ENCODE results near the gene FYN.
"Not testable (repeated sequence)": the region's sequence is repeated elsewhere in the genome, so short reads cannot be mapped to it uniquely, and the experiment has no call there.

The FYN gene

GRCh38 chr6:111849298-111849697 is 24.0 kb downstream of the FYN start:
- no peak for DNase-seq

DNA sequence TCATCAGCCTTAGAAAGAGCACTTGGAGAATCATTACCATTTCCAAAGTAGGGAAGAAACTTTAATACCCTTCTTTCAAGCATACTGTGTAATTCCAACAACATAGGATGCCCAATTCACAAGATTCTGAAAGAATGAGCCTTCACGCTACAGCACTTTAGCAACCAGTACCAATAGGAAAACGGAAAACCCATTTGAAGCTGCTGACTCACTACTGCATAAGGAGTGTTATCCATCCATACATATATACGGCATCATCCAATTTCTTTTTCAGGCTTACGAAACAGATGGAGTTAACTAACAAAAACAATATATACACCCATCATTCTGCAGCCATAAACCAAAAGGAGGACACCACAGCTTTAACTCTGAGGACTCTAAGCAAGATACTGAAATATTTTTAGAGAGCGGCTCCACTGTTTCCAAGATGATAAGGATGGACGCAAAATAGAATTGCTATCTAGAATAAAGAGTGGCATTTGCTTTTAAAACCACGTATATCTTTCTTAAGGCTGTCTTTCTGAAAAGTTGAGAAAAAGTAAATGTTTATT is 24.9 kb downstream of the FYN start:
- no peak for DNase-seq

GRCh38 chr6:111846492-111847409 is 26.5 kb downstream of the FYN start:
- no peak for DNase-seq

DNA sequence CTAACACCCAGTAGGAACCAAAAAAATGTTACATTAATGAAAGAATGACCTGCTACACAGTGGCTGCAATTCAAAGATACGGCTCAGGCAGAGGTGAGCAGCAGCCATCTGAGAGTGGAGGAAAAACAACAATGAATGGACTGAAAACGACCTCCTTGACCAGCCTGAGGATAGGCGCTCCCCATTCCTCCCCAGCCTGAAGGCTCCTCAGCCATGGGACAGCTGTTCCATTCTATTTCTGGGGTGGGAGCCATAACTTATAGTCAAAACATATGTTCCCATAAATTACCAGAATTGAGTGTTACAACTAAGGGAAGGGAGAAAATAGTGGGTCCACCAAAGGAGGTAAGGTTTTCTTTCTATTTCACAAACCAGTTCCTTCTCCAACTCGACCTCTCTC is 27.2 kb downstream of the FYN start:
- no peak for DNase-seq

GRCh38 chr6:111845441-111845871 is 27.8 kb downstream of the FYN start:
- no peak for DNase-seq

- no peak for DNase-seq
Measured at GRCh38 chr6:111844921-111845320, 28.3 kb downstream of the FYN start.

DNA sequence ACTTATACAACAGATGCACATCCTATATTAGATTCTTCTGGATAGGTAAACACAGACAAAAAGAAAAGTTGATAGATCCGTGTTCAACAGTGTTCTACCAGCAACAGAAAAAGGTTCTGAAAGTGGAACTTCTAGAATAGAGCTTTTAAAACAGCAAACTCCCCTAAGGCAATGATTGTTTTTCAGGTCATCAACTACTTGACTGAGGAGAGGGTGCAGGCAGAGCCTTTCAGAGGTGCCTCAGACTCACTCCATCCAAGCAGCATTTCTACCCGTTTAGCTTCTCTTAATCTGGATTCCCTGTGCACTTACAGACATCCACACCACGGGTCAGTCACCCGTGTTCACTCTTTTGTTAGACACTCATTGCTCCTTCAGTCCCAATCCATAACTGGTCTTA is 28.9 kb downstream of the FYN start:
- DNase-seq = no peak

GRCh38 chr6:111843347-111844147 is 29.7 kb downstream of the FYN start:
- DNase-seq = no peak

DNA sequence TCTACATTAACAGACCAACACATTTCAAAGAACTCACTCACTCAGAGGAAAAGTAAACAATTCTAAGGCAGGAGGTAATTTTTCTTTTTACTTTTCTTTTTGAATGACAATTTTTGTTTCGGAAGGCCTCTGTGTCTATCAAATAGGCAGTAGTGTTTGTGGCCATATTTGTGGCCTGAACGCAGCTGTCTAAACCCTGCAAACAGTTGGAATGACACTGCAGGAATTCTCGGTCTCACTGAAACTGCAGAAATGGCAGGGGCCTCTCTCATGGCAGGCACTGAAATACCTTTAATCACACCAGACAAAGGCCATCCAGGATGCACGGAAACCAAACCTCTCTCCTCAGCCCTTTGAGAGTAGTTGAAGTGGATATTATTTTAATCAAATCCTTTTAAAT is 30.4 kb downstream of the FYN start:
- DNase-seq = no peak

- no peak for DNase-seq
Measured at GRCh38 chr6:111842271-111842822, 30.9 kb downstream of the FYN start.

- DNase-seq = no peak
Measured at GRCh38 chr6:111841822-111842221, 31.4 kb downstream of the FYN start.

DNA sequence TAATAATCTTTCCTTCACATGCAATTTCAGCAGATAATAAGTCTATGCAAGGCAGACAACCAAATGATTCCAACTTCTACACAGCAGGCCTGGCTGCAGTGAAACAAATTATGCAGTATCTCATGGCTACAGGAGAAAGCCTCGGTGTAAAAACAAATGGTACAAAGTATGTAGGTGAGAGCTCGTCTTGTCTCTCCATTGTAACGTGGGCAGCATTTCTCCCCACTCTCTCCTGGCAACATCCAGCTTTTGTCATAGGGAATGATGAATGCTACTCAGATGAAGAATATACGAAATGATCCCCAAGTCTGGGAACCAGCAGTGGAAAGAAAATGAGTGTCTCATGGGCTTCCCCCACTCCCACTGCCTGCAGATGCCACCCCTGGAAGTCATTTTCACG is 32.4 kb downstream of the FYN start:
- no peak for DNase-seq

- no peak for DNase-seq
Measured at GRCh38 chr6:111838749-111839484, 34.3 kb downstream of the FYN start.

- no peak for DNase-seq
Measured at GRCh38 chr6:111837641-111838500, 35.4 kb downstream of the FYN start.

GRCh38 chr6:111837007-111837406 is 36.2 kb downstream of the FYN start:
- DNase-seq = no peak

DNA sequence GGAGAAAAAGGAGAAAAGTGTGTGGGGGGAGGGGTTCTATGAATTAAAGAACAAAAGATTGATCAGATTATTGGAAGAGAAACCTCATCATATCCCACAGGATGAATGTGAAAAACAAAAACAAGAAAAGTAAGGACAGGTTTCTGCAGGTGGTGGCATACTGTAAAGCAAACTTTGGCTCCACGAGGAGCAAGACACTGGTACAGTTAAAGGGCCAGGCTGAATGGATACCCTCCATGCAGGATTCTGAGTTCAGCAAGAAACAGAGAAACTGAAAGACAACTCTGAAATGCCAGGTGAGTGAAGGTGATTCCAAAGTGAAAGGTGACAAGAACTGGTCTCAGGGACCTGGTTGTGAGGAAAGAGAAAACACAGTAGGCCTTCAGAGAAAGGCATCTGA is 37.4 kb downstream of the FYN start:
- DNase-seq = no peak

GRCh38 chr6:111835398-111835797 is 37.9 kb downstream of the FYN start:
- DNase-seq = not testable (repeated sequence)

DNA sequence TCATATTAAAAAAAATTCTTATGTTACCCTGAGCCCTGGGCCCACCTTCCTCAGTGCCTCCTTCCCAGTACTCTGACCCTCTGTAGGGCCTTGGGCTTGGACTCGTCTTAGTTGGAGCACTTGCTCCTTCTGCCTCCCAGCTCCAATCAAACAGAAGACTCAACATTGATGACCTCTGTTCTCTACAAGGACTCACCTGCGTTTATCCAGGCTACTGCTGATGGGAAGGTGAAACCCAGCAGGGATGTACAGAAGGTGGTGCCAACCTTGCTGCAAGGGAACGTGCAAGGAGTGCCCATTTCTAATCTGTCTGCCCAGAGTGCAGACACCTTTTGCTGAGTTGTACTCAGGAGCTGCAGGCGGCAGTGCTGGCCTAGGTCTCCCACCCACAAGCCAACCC is 38.9 kb downstream of the FYN start:
- no peak for DNase-seq

DNA sequence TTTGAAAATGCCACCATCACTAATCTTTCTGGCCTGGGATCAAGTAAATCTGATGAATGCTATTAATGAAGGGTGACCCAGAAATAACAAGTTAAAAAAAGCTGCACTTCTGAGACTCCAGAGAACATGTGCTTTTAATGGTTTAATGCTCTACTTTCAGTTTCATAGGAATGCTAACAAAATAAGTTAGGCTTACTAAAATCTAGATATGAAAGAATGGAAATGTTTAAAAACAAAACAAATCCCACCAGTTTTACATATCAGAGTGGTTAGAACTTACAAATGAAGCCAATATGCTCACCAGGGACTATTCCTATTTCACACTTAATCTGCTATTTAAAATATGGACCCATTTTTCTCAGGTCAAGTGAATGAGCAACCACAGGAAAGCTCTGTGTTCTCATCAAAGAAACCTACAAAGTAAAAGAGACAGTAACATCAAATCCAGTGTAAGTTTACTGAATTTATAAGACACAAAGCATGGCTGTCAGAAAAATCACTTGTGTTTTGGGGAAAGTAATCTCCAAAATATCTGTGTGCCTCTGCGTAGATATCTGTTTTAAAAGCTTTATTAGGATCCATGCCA is 40.3 kb downstream of the FYN start:
- no peak for DNase-seq

DNA sequence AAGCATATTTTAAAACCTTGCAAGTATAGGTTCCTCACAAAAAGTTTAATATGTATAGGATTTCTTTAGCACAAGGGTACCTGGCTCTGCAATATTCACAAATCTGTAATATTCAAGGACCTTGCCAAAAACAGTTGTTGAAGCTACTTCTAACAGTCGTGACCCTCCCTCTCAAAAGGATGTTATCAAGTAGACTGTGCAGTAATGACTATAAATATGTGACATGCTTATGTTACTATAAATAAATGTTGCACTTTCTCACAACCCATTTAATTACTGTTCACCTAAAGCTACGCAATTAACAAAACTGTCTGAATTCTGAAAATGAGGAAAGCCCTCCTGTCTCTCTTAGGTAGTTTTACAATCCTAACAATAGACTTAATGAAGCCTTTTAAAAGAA is 41.8 kb downstream of the FYN start:
- DNase-seq = no peak

GRCh38 chr6:111829998-111830397 is 43.3 kb downstream of the FYN start:
- DNase-seq = no peak

Data from RPMI8226 (cell line).